Activated CD8-positive, alpha-beta memory T cell treated with anti-CD3 and anti-CD28 coated beads, Interleukin-2, amount 10 ng/mL, durations not matched to agents 7 days and 5 days (primary cell): Measurements from ENCODE around the gene CHST4. TPM values are rescaled to one million over a fixed set of nuclear protein-coding genes. Genes with fewer than 3 reads are reported as not detected.

ENCODE experiments used
- ATAC-seq: fragments of 150-1000 bp; cut with Tn5 transposase; one replicate; pipeline ENCODE4 v1.10.0; 2021; ENCODE audit warnings: moderate library complexity
- CTCF ChIA-PET: fragments of 350-600 bp; sonication (Branson Sonifier 250); formaldehyde crosslinking; loops from one replicate; lab custom pipeline; 2021; ENCODE audit warnings: antibody characterized with exemption; lab: Charles Lee
- DNase-seq: peaks from one replicate; pipeline ENCODE4 v3.0.0-alpha.2; 2020
- H3K27ac Mint-ChIP-seq: one replicate; pipeline ENCODE4 v1.8.0; 2021; ENCODE audit warnings: mild to moderate bottlenecking, mixed read lengths
- H3K27me3 Mint-ChIP-seq: one replicate; pipeline ENCODE4 v1.8.0; 2021; ENCODE audit warnings: mixed read lengths
- H3K36me3 Mint-ChIP-seq: one replicate; pipeline ENCODE4 v1.8.0; 2021; ENCODE audit warnings: mild to moderate bottlenecking, mixed read lengths
- H3K4me1 Mint-ChIP-seq: one replicate; pipeline ENCODE4 v1.8.0; 2021; ENCODE audit warnings: mixed read lengths
- H3K4me3 Mint-ChIP-seq: one replicate; pipeline ENCODE4 v1.8.0; 2021; ENCODE audit warnings: mild to moderate bottlenecking, moderate library complexity, mixed read lengths
- H3K9me3 Mint-ChIP-seq: one replicate; pipeline ENCODE4 v1.8.0; 2022; ENCODE audit warnings: low read depth, mixed read lengths
- total RNA-seq, 2 experiments: library from RNA; stranded (reverse); gene quantifications; one replicate each; pipeline ENCODE4 v1.2.3, GENCODE V29; 2021

The CHST4 gene
- total RNA-seq = not detected

DNA sequence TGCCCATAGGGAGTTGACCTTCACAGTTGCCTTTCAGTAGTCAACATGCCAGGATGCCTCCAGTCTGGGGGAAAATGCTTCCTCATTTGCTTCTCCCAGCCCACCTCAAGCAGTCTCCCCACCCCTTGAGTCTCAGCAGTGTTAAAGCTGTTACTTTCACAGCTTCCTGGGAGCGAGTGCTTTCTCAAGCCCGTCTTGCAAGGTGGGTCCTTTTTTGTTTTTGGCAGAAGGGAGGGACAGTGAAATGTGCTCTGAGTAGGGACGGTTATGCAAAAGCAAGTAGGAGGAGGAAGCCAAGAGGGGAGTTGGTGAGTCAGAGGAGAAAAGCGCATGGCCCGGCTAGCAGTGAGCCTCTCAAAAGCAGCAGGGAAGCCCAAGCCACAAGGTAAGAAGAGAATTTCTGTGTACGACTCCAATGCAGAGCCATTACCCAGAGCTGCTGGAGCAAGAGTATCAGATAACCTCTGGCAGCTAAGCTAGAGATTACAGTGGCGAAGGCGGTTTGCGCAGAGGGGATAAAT is at the start of gene CHST4:
CHST4 (plus strand) TSS at position 316 of the 521 bp plus-strand sequence. CDS start 10,252 bp downstream, outside the sequence.
- Mint-ChIP-seq H3K9me3 (no peaks in the 10 kb centered on the region), H3K27me3 (peaks cover 47% of the 10 kb centered on the region), H3K4me1 (peaks cover 2% of the 10 kb centered on the region), H3K27ac (no peak within 1 kb of the TSS), H3K4me3 (no peak within 1 kb of the TSS), H3K36me3 (no peaks in the 10 kb centered on the region)
- ATAC-seq (no peak), DNase-seq (no peak)
- CTCF ChIA-PET = interaction anchor here (1.1 to 2.2 kb wide), 3 partner anchors 15 to 85 kb away, joined by 3 to 6 read pairs (median 4); no protein-coding TSS in a partner anchor

DNA sequence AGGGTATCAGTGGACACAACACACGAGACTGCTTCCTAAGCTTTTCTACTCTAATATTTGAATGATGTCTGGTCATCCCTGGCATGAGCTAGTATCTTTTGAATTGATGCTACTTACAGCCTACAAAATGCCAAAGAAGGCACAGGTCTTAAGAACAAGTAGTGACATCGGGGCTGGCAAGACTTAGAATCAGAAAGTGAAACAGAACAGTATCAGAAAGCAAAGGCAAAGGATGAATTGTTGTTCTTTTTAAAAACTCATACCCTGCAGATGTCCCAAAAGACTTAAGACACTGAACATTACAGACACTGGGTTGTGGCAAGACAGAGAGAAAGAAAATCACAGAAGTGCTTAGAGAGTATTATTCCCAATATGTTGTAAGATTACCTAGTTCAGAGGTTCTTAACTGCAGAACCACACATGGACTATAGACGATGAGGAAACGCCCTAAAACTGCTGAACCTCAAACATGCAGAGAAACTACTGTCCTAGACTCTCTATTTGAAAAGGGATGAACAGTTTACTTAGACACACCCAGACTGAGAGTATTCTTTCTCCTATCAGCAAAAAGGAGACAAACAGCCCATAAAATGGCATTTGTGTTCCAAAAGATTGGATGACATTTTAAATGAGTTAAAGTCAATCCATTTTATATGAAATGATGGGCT is 49.6 kb upstream of the CHST4 start:
- DNase-seq = no peak
- H3K36me3 Mint-ChIP-seq = peaks cover 2% of the 10 kb centered on the region
- H3K27ac Mint-ChIP-seq = no peak overlapping the region
- H3K9me3 Mint-ChIP-seq = no peaks in the 10 kb centered on the region
- peaks cover 7% of the 10 kb centered on the region for H3K4me1 Mint-ChIP-seq
- CTCF ChIA-PET = interaction anchor here (0.7 kb wide), 1 partner anchor 23 kb away, joined by 3 read pairs; no protein-coding TSS in a partner anchor
- no peaks in the 10 kb centered on the region for H3K27me3 Mint-ChIP-seq
- peak overlapping the region; percentile 15 for H3K4me3 Mint-ChIP-seq
- ATAC-seq = no peak

- no peaks in the 10 kb centered on the region for H3K9me3 Mint-ChIP-seq
- no peaks in the 10 kb centered on the region for H3K27me3 Mint-ChIP-seq
- H3K27ac Mint-ChIP-seq = no peak overlapping the region
- ATAC-seq (no peak), DNase-seq (no peak)
- H3K4me1 Mint-ChIP-seq = peaks cover 16% of the 10 kb centered on the region
- H3K4me3 Mint-ChIP-seq = no peak overlapping the region
- CTCF ChIA-PET = interaction anchor here (1.0 kb wide), 1 partner anchor 132 kb away, joined by 3 read pairs; no protein-coding TSS in a partner anchor
- peaks cover 2% of the 10 kb centered on the region for H3K36me3 Mint-ChIP-seq
Observed at GRCh38 chr16:71479420-71479819, 46.8 kb upstream of the CHST4 start.

DNA sequence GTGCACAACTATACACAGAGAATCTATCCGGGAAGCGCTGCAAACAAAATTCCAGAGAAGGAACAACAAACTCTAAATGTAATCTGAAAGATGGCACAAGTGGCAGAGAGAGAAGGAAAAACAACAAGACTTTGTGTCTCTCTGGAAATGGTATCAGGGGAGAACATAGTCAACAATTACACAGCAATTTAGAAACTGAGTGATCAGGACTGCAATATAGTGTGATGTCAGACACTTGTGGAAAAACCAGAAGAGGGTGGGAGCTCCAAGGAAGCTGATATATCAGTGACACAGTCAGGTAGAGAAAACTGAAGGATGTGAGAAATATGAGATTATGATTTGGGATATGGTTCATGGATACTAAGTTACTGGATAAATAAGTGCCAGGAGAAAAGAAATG is 45.3 kb upstream of the CHST4 start:
- DNase-seq = no peak

GRCh38 chr16:71482569-71482968 is 43.7 kb upstream of the CHST4 start:
- no peak for ATAC-seq
- H3K27me3 Mint-ChIP-seq = no peaks in the 10 kb centered on the region
- no peaks in the 10 kb centered on the region for H3K36me3 Mint-ChIP-seq
- CTCF ChIA-PET = interaction anchor here (1.5 to 1.9 kb wide), 2 partner anchors 18 to 128 kb away, joined by 3 to 4 read pairs; no protein-coding TSS in a partner anchor
- H3K27ac Mint-ChIP-seq = no peak overlapping the region
- no peaks in the 10 kb centered on the region for H3K9me3 Mint-ChIP-seq
- no peak for DNase-seq
- H3K4me1 Mint-ChIP-seq = peaks cover 21% of the 10 kb centered on the region
- H3K4me3 Mint-ChIP-seq = no peak overlapping the region

More for the DNA sequence above, 45.3 kb upstream of the CHST4 start:
- H3K4me1 Mint-ChIP-seq = peaks cover 22% of the 10 kb centered on the region
- CTCF ChIA-PET = no interaction called here
- no peak overlapping the region for H3K27ac Mint-ChIP-seq
- H3K27me3 Mint-ChIP-seq = no peaks in the 10 kb centered on the region
- H3K4me3 Mint-ChIP-seq = no peak overlapping the region
- no peaks in the 10 kb centered on the region for H3K9me3 Mint-ChIP-seq
- peaks cover 2% of the 10 kb centered on the region for H3K36me3 Mint-ChIP-seq
- no peak for ATAC-seq

DNA sequence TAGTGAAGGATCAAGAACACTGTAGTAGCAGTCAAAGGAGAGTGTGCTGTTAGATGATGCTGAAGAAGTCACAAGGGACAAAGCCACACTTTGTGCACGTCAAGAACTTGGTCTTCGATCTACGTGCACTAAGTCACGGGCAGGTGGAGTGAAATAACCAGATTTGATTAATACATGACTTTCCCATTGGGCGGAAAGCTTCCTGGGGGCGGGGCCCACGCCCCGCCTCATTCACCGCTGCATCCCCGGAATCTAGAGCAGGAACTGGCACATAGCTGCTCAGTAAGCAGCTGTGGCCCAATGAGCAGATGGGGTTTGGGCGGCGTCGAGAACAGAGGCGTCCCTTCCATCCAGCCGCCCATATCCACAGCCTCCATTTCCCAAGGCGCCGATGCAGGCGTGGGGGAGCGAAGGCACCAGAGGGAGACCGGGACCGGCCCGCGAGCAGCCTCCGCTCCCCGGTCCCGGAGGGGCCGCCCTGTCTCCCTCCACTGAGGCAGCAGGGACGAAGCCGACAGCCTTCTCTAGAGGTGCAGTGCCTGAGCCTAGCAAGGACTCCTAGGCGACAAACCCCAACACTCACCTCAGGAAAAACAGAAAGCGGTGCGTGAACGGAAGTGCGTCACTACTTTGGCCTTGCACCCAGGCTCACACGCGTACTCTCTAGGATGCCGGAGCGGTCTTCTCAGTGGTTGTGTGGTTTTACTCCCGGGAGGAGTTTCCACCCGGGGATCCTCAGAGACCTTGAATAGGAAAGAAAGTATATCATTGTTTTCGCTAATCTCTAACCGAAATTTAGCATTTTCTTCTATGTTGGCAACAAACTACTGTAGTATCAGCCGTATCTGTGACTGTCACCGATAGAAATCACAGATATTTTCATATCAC is 42.0 kb upstream of the CHST4 start:
- no peaks in the 10 kb centered on the region for H3K27me3 Mint-ChIP-seq
- CTCF ChIA-PET = interaction anchor here (0.8 to 1.9 kb wide), 6 partner anchors 16 to 127 kb away, joined by 3 to 4 read pairs (median 3); partner anchors contain the start of gene ZNF23
- H3K4me1 Mint-ChIP-seq = peaks cover 21% of the 10 kb centered on the region
- no peaks in the 10 kb centered on the region for H3K9me3 Mint-ChIP-seq
- DNase-seq (peak; percentile 89), ATAC-seq (peak; percentile 92)
- peak overlapping the region; percentile 83 for H3K4me3 Mint-ChIP-seq
- peak overlapping the region; percentile 77 for H3K27ac Mint-ChIP-seq
- H3K36me3 Mint-ChIP-seq = no peaks in the 10 kb centered on the region

DNA sequence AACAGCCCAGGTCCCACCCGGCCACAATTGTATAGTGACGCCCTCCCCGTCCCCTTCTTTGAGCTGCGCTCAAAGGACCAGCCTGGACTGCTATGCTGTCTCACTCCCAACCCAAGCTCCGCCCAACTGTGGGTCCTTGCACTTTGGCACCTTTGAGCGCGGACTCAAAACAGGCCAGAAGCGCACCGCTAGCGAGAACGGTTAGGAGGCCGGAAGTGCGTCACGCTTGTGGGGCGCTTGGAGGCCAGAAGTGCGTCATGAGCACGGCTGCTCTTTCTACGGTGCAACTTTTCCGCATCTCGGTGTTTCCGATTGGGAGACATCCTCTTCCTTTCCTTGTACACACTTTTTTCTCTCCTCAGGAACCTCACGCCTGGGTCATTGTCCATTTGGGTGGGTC is 37.1 kb upstream of the CHST4 start, which contains the start of gene ZNF19:
ZNF19 (minus strand) TSS at position 203 of the 400 bp plus-strand sequence. CDS start 7,210 bp downstream, outside the sequence.
- DNase-seq (no peak), ATAC-seq (no peak)
- no peaks in the 10 kb centered on the region for H3K36me3 Mint-ChIP-seq
- peaks cover 6% of the 10 kb centered on the region for H3K27me3 Mint-ChIP-seq
- H3K4me3 Mint-ChIP-seq = no peak within 1 kb of the TSS
- no peaks in the 10 kb centered on the region for H3K9me3 Mint-ChIP-seq
- peaks cover 8% of the 10 kb centered on the region for H3K4me1 Mint-ChIP-seq
- H3K27ac Mint-ChIP-seq = no peak within 1 kb of the TSS
- CTCF ChIA-PET = interaction anchor here (1.3 to 2.3 kb wide), 2 partner anchors 11 to 34 kb away, joined by 3 to 14 read pairs; no protein-coding TSS in a partner anchor

DNA sequence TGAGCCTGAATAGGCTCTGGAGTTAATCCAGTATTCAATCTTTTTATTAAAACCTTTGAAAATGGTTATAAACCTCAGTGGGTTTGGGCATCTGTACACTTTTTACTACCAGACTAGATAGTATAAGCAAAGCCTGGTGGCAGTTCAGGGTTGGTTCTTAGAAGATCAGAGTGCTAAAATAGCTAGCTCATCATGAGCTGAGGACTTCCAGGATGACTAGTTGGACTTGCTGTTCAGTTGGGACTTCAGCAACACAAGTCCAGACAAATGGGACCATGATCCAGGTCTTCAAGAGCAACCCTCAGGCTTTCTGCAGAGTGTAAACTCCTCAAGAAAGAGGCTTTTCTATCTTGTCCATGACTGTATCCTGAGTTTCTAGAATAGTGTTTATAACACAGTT is 35.9 kb upstream of the CHST4 start:
- no peaks in the 10 kb centered on the region for H3K9me3 Mint-ChIP-seq
- DNase-seq (no peak), ATAC-seq (no peak)
- H3K27ac Mint-ChIP-seq = no peak overlapping the region
- H3K27me3 Mint-ChIP-seq = peaks cover 6% of the 10 kb centered on the region
- H3K4me1 Mint-ChIP-seq = peaks cover 2% of the 10 kb centered on the region
- H3K36me3 Mint-ChIP-seq = no peaks in the 10 kb centered on the region
- H3K4me3 Mint-ChIP-seq = no peak overlapping the region
- CTCF ChIA-PET = interaction anchor here (1.3 to 2.3 kb wide), 2 partner anchors 10 to 35 kb away, joined by 3 to 14 read pairs; no protein-coding TSS in a partner anchor

DNA sequence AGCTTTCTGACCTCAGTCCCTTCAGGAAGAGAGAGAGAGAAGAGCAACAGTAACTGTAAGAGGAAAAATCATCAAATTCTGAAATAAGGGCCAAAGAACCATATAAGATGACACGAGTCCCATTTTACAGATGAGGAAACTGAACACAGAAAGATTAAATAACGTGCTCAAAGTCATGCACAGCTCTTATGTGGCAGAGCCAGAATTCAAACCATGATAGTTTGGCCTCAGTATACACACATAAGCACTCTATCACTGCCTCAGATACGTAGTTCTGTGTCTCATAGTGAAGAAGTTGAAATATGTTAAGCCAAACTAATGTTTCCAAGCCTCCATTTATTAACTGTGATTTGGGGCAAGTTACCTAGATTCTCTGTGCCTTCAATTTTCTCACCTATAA is 35.2 kb upstream of the CHST4 start:
- CTCF ChIA-PET = interaction anchor here (2.3 kb wide), 1 partner anchor 9 kb away, joined by 14 read pairs; no protein-coding TSS in a partner anchor
- no peaks in the 10 kb centered on the region for H3K9me3 Mint-ChIP-seq
- H3K27ac Mint-ChIP-seq = no peak overlapping the region
- ATAC-seq (no peak), DNase-seq (no peak)
- no peaks in the 10 kb centered on the region for H3K36me3 Mint-ChIP-seq
- peaks cover 6% of the 10 kb centered on the region for H3K27me3 Mint-ChIP-seq
- no peak overlapping the region for H3K4me3 Mint-ChIP-seq
- peaks cover 2% of the 10 kb centered on the region for H3K4me1 Mint-ChIP-seq

- H3K9me3 Mint-ChIP-seq = no peaks in the 10 kb centered on the region
- no peaks in the 10 kb centered on the region for H3K36me3 Mint-ChIP-seq
- peaks cover 6% of the 10 kb centered on the region for H3K27me3 Mint-ChIP-seq
- CTCF ChIA-PET = interaction anchor here (1.5 kb wide), 1 partner anchor 80 kb away, joined by 4 read pairs; no protein-coding TSS in a partner anchor
- no peak overlapping the region for H3K27ac Mint-ChIP-seq
- peaks cover 2% of the 10 kb centered on the region for H3K4me1 Mint-ChIP-seq
- no peak for ATAC-seq
- no peak overlapping the region for H3K4me3 Mint-ChIP-seq
- no peak for DNase-seq
Observed at GRCh38 chr16:71492786-71493185, 33.4 kb upstream of the CHST4 start.

GRCh38 chr16:71493213-71493612 is 33.0 kb upstream of the CHST4 start:
- H3K9me3 Mint-ChIP-seq = no peaks in the 10 kb centered on the region
- ATAC-seq (no peak), DNase-seq (no peak)
- peaks cover 2% of the 10 kb centered on the region for H3K4me1 Mint-ChIP-seq
- peaks cover 6% of the 10 kb centered on the region for H3K27me3 Mint-ChIP-seq
- H3K36me3 Mint-ChIP-seq = no peaks in the 10 kb centered on the region
- no peak overlapping the region for H3K4me3 Mint-ChIP-seq
- no peak overlapping the region for H3K27ac Mint-ChIP-seq
- CTCF ChIA-PET = interaction anchor here (1.5 kb wide), 1 partner anchor 81 kb away, joined by 4 read pairs; no protein-coding TSS in a partner anchor

DNA sequence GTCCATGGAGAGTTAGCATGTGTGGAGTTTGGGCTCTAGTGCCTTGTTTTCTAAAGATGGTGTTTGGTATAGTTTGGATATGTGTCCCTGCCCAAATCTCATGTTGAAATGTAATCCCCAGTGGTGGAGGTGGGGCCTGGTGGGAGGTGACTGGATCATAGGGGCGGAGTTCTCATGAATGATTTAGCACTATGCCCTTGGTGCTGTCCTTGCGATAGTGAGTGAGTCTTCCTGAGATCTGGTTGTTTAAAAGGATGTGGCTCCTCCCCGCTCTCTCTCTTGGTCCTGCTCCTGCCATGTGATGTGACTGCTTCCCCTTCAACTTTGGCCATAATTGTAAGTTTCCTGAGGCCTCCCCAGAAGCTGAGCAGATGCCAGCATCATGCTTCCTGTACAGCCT is 28.2 kb upstream of the CHST4 start:
- H3K4me3 Mint-ChIP-seq = no peak overlapping the region
- H3K36me3 Mint-ChIP-seq = no peaks in the 10 kb centered on the region
- ATAC-seq (no peak), DNase-seq (no peak)
- CTCF ChIA-PET = interaction anchor here (0.7 to 6.7 kb wide), 5 partner anchors 11 to 113 kb away, joined by 3 to 80 read pairs (median 3); no protein-coding TSS in a partner anchor
- H3K4me1 Mint-ChIP-seq = no peaks in the 10 kb centered on the region
- no peak overlapping the region for H3K27ac Mint-ChIP-seq
- H3K27me3 Mint-ChIP-seq = no peaks in the 10 kb centered on the region
- no peaks in the 10 kb centered on the region for H3K9me3 Mint-ChIP-seq
